Endometrial microvascular endothelial cells (primary cell): ENCODE results near the gene TOP1. TPM values are rescaled to one million over a fixed set of nuclear protein-coding genes. Genes with fewer than 3 reads are reported as not detected.

Experiments
- in situ Hi-C: cut with HindIII; loops from 2 replicates; pipeline ENCODE4 v1.10.0; 2017; ENCODE audit warnings: low sequenced_read_pairs, low pct_unique_long_range_greater_than_20kb; ENCODE audit errors: inconsistent ontology term
- total RNA-seq: library from RNA; depleted of rRNA; stranded (reverse); fragments of >200 nt; gene quantifications from one replicate; pipeline ENCODE4 v1.2.3, GENCODE V29; 2015; ENCODE audit errors: inconsistent ontology term

The TOP1 gene
- 53.6 TPM for total RNA-seq

DNA sequence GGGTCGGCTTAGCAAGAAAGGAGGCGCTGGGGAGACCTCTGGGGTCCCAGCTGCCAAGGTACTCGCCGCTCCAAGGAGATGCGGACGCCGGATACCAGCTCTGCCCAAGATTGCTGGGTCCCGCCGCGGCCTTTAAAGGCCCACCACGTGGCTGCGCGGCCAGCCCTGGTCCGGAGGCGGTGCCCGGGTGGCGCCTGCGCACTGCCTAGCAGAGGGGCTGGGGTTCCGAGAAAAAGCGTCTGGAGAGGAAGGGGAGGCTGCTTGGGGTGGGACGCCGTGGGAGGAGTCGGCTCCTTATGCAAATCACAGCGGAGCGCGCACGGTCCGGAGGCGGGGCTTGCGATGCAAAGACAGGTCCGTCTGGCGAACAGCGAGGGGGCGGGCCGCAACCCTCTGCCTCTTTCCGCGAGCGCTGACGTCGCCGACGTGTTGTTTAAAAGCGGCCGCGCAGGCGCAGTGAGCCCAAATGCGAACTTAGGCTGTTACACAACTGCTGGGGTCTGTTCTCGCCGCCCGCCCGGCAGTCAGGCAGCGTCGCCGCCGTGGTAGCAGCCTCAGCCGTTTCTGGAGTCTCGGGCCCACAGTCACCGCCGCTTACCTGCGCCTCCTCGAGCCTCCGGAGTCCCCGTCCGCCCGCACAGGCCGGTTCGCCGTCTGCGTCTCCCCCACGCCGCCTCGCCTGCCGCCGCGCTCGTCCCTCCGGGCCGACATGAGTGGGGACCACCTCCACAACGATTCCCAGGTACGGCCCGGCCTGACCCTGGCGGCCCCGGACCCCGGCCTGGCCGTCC lies at the start of gene TOP1:
Gene TOP1 (plus strand): TSS at position 464 of the 791 bp plus-strand sequence. CDS start 246 bp downstream, at position 710.
- in situ Hi-C loops, result no loop called here

DNA sequence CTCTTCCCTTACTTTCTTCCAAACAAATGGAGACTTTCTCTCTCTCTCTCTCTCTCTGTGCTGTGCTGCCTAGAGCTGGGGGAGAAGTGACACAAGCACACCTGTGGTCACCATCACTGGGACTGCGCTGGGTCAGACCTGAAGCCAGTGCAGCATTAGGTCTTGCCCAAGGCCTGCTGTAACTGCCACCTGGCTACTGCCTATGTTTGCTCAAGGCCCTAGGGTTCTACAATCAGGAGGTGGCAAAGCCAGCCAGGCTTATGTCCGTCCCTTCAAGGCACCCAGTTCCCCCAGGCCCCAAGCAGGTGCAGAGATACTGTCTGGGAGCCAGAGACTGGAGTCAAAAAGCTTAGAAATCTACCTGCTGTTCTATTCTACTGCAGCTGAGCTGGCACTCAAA lies 49.4 kb upstream of the TOP1 start:
- in situ Hi-C loops, result no loop called here

- in situ Hi-C loops, result no loop called here
These were observed 48.4 kb upstream of the TOP1 start for GRCh38 chr20:40980106-40980827.

GRCh38 chr20:40980828-40981310 lies 47.8 kb upstream of the TOP1 start:
- in situ Hi-C loops, result no loop called here

DNA sequence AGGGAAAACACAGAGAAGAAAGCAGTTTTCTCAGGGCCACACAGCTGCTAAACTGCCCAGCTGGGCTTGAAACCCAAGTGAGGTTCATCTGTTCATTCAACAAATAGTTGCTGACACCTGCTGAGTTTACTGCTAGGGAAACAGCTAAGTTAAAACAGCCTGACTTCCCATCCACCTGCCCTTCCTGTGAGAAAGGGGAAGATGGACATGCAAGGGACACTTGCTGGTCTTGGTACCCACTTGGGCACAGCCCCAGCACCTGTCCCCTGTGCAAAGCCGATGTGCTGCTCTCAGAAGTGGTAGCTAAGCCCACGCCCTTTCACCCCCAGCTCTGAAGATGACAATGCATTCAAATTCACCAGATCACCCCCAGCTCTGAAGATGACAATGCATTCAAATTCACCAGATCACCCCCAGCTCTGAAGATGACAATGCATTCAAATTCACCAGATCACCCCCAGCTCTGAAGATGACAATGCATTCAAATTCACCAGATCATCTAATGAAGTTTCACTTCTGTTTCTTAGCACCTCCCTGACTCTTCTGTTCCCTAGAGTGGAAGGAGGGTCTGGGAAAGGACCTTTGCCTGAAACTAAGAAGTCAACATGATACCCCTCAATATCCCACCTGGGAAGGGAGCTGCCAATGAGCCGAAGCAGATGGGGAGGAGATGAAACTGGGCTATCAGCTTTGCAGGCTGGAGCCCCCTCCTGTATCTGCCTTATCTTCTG lies 46.0 kb upstream of the TOP1 start:
- in situ Hi-C loops, result no loop called here

DNA sequence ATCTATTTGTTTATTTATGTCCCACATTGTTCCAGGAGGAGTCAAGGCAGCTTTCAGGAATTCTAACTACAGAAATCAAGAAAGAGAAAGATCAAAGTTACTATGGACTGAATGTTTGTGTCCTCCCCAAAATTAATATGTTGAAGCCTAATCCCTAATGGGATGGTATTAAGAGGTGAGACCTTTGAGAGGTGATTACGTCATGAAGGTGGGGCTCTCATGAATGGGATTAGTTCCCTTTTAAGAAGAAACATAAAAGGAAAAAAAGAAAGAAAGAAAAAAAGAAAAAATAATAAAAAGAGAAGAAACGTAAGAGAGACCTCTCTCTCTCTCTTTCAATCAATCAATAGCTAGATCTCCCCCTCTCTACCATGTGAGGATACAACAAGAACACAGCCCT lies 44.7 kb upstream of the TOP1 start:
- in situ Hi-C loops, result no loop called here

GRCh38 chr20:40984496-40984895 lies 44.1 kb upstream of the TOP1 start:
- in situ Hi-C loops, result no loop called here

DNA sequence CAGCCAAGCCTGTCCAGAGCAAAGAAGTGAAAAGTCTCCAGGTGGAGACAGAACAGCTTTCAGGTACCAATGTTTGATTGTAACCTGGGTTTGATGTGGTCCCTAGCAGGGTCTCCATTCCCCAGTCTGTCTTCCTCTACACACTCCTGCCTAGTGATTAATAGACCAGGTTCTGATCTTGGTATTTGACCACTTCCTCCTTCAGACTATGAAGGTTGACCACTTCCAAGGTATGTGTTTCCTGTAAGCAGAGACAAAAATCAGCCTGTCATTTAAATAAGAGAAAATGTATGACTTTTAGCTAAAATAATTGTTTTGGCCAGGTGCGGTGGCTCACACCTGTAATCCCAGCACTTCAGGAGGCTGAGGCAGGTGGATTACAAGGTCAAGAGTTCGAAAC lies 41.8 kb upstream of the TOP1 start:
- in situ Hi-C loops, result no loop called here

- in situ Hi-C loops, result no loop called here
These were observed 38.0 kb upstream of the TOP1 start for GRCh38 chr20:40990542-40991120.

- in situ Hi-C loops, result no loop called here
These were observed 37.3 kb upstream of the TOP1 start for GRCh38 chr20:40991181-40991889.

DNA sequence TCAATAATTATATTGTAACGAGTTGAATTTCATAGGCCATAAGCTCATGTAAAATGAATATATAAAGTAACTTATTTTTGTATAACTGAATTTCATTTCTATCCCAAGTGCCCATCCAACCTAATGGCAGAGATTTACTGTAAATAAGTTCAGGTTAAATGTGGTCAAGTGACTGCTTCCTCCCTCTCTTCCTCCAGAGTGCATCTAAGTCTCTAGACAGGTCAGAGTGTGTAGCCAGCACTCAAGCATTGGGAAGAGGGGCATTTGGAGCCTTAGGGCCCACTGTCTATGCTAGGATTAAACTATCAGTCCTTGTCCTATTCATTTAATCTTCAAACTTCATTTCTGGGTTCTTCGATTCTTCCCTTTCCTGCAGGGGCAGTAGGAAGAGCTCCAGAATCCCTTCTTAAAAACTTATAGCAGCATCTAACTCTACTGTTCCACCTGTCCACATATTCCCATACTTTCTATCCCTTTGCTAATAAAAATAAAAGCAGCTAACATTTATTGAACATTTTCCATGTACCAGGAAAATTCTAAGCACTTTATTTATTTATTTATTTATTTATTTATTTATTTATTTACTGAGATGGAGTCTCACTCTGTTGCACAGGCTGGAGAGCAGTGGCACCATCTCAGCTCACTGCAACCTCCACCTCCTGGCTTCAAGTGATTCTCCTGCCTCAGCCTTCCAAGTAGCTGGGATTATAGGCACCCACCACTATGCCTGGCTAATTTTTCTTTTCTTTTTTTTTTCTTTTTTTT lies 36.1 kb upstream of the TOP1 start:
- in situ Hi-C loops, result no loop called here

DNA sequence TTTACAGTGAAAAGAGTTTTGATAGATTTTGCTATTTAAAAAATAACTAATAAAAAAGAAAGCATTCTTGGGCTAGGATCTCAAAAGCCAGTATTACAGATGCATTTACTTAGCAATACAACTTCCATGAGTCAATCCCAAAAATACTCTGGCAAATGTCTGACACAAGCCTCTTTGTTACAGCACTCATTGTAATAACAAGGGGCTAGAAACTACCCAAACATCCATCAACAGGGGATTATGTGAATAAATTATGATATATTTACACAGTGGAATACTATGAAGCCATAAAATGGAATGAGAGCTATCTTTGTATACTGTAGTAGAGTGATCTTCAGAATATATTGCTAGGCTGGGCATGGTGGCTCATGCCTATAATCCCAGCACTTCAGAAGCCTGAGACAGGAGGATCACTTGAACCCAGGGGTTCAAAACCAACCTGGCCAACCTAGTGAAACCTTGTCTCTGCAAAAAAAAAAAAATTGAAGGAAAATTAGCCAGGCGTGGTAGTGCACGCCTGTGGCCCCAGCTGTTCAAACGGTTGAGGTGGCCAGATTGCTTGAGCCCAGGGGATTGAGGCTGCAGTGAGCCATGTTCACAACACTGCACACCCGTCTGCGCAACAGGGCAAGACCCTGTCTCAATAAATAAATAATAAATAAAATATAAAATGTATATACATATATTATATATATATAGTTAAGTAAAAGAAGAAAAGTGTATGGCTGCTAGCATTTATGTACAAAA lies 34.7 kb upstream of the TOP1 start:
- in situ Hi-C loops, result no loop called here

DNA sequence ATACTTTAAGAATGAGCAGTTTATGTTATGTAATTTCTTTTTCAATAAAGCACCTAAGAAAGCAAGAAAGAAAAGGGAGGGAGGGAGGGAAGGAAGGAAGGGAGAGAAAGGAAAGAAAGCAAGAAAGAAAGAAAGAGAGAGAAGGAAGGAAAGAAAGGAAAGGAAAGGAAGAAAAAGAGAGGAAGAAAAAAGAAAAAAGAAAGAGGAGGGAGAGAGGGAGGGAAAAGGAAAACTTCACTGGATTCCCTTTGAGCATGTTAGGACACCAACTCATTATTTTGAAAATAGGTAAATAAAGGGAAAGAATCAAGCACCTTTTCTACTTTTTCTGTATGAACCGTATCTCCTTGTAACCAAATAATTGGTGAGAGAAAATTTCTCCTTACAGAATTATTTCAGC lies 32.3 kb upstream of the TOP1 start:
- in situ Hi-C loops, result no loop called here

DNA sequence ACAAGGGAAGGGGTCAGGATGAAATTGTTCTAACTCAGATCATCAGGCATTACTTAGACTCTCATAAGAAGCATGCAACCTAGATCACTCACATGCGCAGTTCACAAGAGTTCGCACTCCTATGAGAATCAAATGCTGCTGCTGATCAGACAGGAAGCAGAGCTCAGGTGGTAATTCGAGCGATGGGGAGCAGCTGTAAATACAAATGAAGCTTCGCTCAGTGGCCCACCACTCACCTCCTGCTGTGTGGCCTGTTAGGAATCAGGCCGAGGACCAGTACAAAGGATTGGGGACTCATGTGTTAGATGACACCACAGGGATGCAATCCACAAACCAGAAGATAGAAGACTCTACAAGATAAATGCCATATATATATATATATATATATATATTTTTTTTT lies 31.5 kb upstream of the TOP1 start:
- in situ Hi-C loops, result no loop called here

GRCh38 chr20:40999841-41000240 lies 28.8 kb upstream of the TOP1 start:
- in situ Hi-C loops, result no loop called here

- in situ Hi-C loops, result no loop called here
These were observed 28.0 kb upstream of the TOP1 start for GRCh38 chr20:41000628-41001027.

DNA sequence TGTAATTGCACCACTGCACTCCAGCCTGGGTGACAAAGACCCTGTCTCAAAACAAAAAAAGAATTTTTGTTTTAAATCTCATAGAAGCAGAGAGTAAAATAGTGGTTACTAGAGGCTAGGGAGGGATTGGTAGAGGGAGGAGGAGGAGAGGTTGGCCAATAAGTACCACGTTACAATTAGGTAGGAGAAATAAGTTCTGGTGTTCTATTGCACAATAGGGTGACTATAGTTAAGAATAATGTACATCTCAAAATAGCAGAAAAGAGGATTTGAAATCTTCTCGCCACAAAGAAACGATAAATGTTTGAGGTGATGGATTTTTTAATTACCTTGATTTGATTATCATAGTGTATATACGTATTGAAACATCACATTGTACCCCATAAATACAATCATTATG lies 27.1 kb upstream of the TOP1 start:
- in situ Hi-C loops, result no loop called here

DNA sequence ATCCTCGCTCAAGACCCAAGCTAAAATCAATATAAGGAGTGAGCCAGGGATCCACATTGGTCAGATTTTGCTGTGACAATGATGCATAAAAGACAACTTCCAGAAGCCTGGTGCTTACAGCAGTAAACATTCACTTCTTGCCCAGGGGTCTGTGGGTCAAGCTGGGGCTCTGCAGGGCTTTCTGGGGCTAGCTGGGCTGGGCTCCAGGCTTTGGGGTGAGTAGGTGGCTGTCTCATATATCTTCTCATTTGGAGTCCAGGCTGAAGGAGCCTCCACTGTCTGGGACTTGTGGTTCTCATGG lies 25.8 kb upstream of the TOP1 start:
- in situ Hi-C loops, result no loop called here
